Renal cortex interstitium (tissue), 11 donors: ENCODE data around the gene CTPS1. TPM values are rescaled to one million over a fixed set of nuclear protein-coding genes. Genes with fewer than 3 reads are reported as not detected.

ENCODE experiments used
- DNase-seq, 11 donors: peaks; one replicate each; pipeline ENCODE4 v3.0.0-alpha.2; 2013; ENCODE audit warnings: low read depth in 9 of 11, low spot score in 4 of 11; ENCODE audit errors: extremely low read depth in 1 of 11
- polyA plus RNA-seq, 3 donors: library from polyadenylated mRNA; unstranded; fragments of 120-200 nt; gene quantifications; one replicate each; pipeline ENCODE4 v1.2.1, GENCODE V29; 2013; ENCODE audit not compliant: insufficient read length in 3 of 3

The CTPS1 gene
- polyA plus RNA-seq, 3 donors: 21.8 to 31.5 (median 31.1) TPM

- no peak for DNase-seq
Measured at GRCh38 chr1:41015281-41015896, 35.9 kb downstream of the CTPS1 start.

GRCh38 chr1:41015897-41016470 is 36.5 kb downstream of the CTPS1 start:
- DNase-seq: no peak

- DNase-seq: no peak
Measured at GRCh38 chr1:41017141-41018017, 37.9 kb downstream of the CTPS1 start.

GRCh38 chr1:41018018-41018410 is 38.5 kb downstream of the CTPS1 start:
- DNase-seq: no peak

- DNase-seq: no peak
Measured at GRCh38 chr1:41019353-41019745, 39.9 kb downstream of the CTPS1 start.

- no peak for DNase-seq
Measured at GRCh38 chr1:41020109-41020576, 40.6 kb downstream of the CTPS1 start.

GRCh38 chr1:41020654-41021053 is 41.2 kb downstream of the CTPS1 start:
- DNase-seq: no peak

GRCh38 chr1:41021526-41022308 is 42.2 kb downstream of the CTPS1 start, which contains the start of gene SLFNL1:
SLFNL1 (minus strand) TSS chr1:41021725; CDS start chr1:41020660, 1,065 bp downstream.
- peak in 9 of 11 donors; percentile 25 to 62 (median 34) for DNase-seq

- DNase-seq: no peak
Measured at GRCh38 chr1:41022424-41022823, 42.9 kb downstream of the CTPS1 start.

GRCh38 chr1:41023279-41023990 is 43.9 kb downstream of the CTPS1 start:
- DNase-seq: no peak

- DNase-seq: no peak
Measured at GRCh38 chr1:41024953-41025352, 45.5 kb downstream of the CTPS1 start.

- DNase-seq: no peak
Measured at GRCh38 chr1:41025979-41026819, 46.7 kb downstream of the CTPS1 start.

GRCh38 chr1:41028034-41028642 is 48.6 kb downstream of the CTPS1 start:
- DNase-seq: no peak

GRCh38 chr1:41030872-41031616 is 51.5 kb downstream of the CTPS1 start:
- DNase-seq: no peak

GRCh38 chr1:41032147-41032546 is 52.7 kb downstream of the CTPS1 start:
- no peak for DNase-seq

GRCh38 chr1:41033272-41033671 is 53.8 kb downstream of the CTPS1 start:
- DNase-seq: no peak
